IPS-20b (cell line): ENCODE data around the gene ALMS1.
"Not testable (repeated sequence)": the region's sequence is repeated elsewhere in the genome, so short reads cannot be mapped to it uniquely, and the experiment has no call there.

Experiments
- H3K27ac ChIP-seq: one replicate; pipeline ENCODE4 v1.5.1; 2013; ENCODE audit warnings: low read length
- H3K27me3 ChIP-seq: 2 replicates; pipeline ENCODE4 v1.6.1; 2013; ENCODE audit warnings: mild to moderate bottlenecking, low read length, inconsistent platforms; ENCODE audit not compliant: insufficient read depth
- H3K36me3 ChIP-seq: 2 replicates; pipeline ENCODE4 v1.6.1; 2013; ENCODE audit warnings: low read depth, mild to moderate bottlenecking, inconsistent platforms, low read length, moderate library complexity; ENCODE audit not compliant: insufficient read depth
- H3K4me1 ChIP-seq: 2 replicates; pipeline ENCODE4 v1.6.1; 2013; ENCODE audit warnings: mild to moderate bottlenecking, control low read depth, inconsistent platforms, low read length, moderate library complexity; ENCODE audit not compliant: insufficient read depth
- H3K4me3 ChIP-seq: 2 replicates; pipeline ENCODE4 v1.5.1; 2013; ENCODE audit warnings: mild to moderate bottlenecking, low read length, inconsistent platforms
- H3K9ac ChIP-seq: 2 replicates; pipeline ENCODE4 v1.6.1; 2013; ENCODE audit warnings: low read depth, mild to moderate bottlenecking, inconsistent platforms, low read length, moderate library complexity
- H3K9me3 ChIP-seq: 2 replicates; pipeline ENCODE4 v1.6.1; 2013; ENCODE audit warnings: mild to moderate bottlenecking, low read depth, low read length, inconsistent platforms; ENCODE audit not compliant: insufficient read depth

Gene ALMS1

GRCh38 chr2:73630662-73631266, 245.1 kb downstream of the ALMS1 start:
- H3K4me1 ChIP-seq, H3K36me3 ChIP-seq, H3K9me3 ChIP-seq, H3K9ac ChIP-seq, H3K27ac ChIP-seq, H3K27me3 ChIP-seq, H3K4me3 ChIP-seq: not testable (repeated sequence)

DNA sequence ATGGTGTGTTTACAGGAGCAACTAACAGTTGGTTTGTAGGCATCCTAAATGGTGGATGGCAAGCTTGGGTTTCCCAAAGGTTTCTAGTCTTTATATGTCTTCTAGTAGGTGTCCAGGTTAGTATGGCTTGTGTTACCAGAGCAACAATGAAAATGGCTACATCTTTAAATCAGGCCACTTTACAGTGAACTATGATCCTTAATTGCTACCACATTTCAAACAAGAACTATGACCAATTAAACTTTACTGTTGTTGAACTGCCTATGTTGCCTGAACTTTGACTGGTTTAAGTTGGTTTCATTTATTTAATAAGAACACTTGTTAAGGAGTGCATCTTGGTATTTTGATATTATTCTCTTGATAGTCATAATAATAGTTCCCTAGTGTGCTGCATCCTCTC, 251.3 kb downstream of the ALMS1 start:
- not testable (repeated sequence) for H3K36me3 ChIP-seq, H3K4me3 ChIP-seq, H3K27me3 ChIP-seq, H3K27ac ChIP-seq, H3K9ac ChIP-seq, H3K4me1 ChIP-seq
- peaks cover 22% of the 10 kb centered on the region for H3K9me3 ChIP-seq

DNA sequence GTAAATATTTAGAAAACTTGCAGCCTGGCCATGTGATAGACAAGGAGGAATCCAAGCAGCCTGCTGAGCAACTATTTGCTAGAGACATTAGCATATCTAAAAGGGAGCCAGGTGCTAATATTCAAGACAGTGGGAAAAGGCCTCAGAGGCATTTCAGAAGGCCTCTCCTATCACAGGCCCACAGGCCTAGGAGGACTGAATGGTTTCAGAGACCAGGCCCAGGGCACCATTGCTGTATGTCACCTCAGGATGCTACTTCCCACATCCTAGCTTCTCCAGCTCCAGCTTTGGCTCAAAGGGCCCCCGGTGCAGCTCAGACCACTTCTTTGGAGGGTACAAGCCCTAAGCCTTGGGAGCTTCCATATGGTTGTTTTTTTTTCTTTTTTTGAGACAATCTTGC, 252.8 kb downstream of the ALMS1 start:
- Histone ChIP-seq H3K27me3 (no peaks in the 10 kb centered on the region; the same call in 1 of the 2 replicates), H3K9ac (no peak overlapping the region), H3K4me3 (no peak overlapping the region), H3K9me3 (peaks cover 22% of the 10 kb centered on the region), H3K27ac (no peak overlapping the region), H3K4me1 (no peaks in the 10 kb centered on the region), H3K36me3 (no peaks in the 10 kb centered on the region)

DNA sequence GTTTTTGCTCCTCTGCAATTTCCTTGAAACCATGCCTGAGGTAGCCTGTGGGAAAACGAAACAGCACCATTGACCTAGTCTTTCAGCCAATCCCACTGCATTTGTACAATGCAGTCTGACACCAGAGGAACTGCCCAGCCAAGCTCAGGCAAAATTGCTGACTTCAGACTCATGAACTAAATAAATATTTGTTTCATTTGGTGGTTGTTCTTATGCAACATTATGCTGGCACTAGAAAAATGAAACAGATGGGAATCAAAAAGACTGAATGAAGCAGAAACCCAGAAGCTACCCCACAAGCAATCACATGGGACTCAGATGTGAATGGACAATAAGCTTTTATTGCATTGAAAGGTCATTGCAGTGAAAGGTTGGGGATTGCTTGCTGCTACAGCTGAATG, 254.9 kb downstream of the ALMS1 start:
- H3K9me3 ChIP-seq, result peaks cover 22% of the 10 kb centered on the region
- no peaks in the 10 kb centered on the region for H3K36me3 ChIP-seq
- no peaks in the 10 kb centered on the region for H3K4me1 ChIP-seq
- peaks cover 5% of the 10 kb centered on the region; the same call in 1 of the 2 replicates for H3K27me3 ChIP-seq
- H3K9ac ChIP-seq, result no peak overlapping the region
- no peak overlapping the region for H3K4me3 ChIP-seq
- no peak overlapping the region for H3K27ac ChIP-seq

DNA sequence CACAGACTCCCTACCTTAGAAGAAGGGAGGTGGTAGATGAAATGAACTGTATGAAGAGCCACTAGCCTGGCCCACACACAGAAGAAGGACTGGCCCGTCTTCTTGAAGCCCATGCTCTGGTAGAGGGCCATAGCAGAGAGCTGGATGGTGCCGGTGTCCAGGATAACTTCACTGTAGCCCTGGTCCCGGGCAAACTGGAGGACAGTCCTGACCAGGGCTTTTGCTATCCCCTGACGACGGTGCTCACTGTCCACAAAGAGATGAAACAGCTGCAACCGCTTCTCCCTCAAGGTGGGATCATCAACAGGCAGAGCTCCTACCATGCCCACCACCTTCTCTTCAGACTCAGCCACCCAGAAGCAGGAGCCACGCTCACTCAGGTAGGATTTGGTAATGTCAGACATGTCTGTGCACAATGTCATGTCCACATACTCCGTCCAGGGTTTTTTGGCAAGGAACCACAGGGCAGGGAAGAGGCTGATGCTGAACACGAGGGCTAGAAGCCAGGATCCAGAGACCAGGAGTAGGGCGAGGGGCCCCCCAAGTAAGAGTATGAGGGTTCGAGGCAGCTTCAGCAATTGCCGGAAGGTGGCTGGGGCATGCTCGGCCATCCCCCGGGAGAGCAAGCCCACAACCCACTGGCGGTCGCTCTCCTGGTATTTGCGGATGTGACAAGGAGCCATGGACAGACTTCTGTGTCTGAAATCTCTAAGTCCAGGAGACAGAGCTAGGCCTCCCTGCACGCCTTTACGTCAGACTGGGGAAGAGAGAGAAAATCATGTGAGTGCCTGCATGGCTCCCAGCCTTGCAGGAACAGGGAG, 255.5 kb downstream of the ALMS1 start:
- H3K27me3 ChIP-seq, result peaks cover 5% of the 10 kb centered on the region; the same call in 1 of the 2 replicates
- H3K27ac ChIP-seq, result no peak overlapping the region
- no peaks in the 10 kb centered on the region for H3K36me3 ChIP-seq
- H3K9ac ChIP-seq, result no peak overlapping the region
- peaks cover 22% of the 10 kb centered on the region for H3K9me3 ChIP-seq
- H3K4me1 ChIP-seq, result no peaks in the 10 kb centered on the region
- no peak overlapping the region for H3K4me3 ChIP-seq

DNA sequence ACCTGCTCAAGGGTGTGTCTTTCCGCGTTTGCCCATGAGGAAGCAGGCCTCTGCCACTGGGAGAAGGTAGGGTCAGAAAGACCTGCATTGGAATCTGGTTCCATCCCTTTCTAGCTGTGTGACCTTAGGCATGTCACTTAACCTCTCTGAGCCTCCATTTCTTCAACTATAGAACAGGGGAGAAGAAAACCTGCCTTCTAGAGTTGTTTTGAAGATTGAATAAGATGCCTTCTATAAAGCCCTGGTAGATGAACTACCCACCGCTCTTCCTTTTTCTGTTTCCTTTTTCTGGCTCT, 256.1 kb downstream of the ALMS1 start:
- no peak overlapping the region for H3K27ac ChIP-seq
- no peaks in the 10 kb centered on the region for H3K36me3 ChIP-seq
- no peak overlapping the region for H3K4me3 ChIP-seq
- peaks cover 5% of the 10 kb centered on the region; the same call in 1 of the 2 replicates for H3K27me3 ChIP-seq
- peaks cover 22% of the 10 kb centered on the region for H3K9me3 ChIP-seq
- no peak overlapping the region for H3K9ac ChIP-seq
- H3K4me1 ChIP-seq, result no peaks in the 10 kb centered on the region

- Histone ChIP-seq H3K36me3 (no peaks in the 10 kb centered on the region), H3K9ac (no peak within 1 kb of the TSS), H3K27me3 (peaks cover 5% of the 10 kb centered on the region; the same call in 1 of the 2 replicates), H3K4me1 (no peaks in the 10 kb centered on the region), H3K27ac (no peak within 1 kb of the TSS), H3K9me3 (peaks cover 22% of the 10 kb centered on the region), H3K4me3 (no peak within 1 kb of the TSS)
Observed at GRCh38 chr2:73642338-73643018, 256.8 kb downstream of the ALMS1 start, which contains the start of gene NAT8. NAT8 (minus strand) TSS chr2:73642422; CDS start chr2:73641628, 794 bp downstream.

DNA sequence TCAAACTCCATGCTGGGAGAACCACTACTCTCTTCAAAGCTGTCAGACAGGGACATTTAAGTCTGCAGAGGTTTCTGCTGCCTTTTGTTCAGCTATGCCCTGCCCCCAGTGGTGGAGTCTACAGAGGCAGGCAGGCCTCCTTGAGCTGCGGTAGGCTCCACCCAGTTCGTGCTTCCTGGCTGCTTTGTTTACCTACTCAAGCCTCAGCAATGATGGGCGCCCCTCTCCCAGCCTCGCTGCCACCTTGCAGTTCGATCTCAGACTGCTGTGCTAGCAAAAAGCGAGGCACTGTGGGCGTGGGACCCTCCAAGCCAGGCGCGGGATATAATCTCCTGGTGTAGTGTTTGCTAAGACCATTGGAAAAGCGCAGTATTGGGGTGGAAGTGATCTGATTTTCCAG, 262.1 kb downstream of the ALMS1 start:
- H3K27me3 ChIP-seq, H3K36me3 ChIP-seq, H3K27ac ChIP-seq, H3K9ac ChIP-seq, H3K4me1 ChIP-seq, H3K4me3 ChIP-seq: not testable (repeated sequence)
- H3K9me3 ChIP-seq, result peaks cover 12% of the 10 kb centered on the region; the same call in 1 of the 2 replicates

DNA sequence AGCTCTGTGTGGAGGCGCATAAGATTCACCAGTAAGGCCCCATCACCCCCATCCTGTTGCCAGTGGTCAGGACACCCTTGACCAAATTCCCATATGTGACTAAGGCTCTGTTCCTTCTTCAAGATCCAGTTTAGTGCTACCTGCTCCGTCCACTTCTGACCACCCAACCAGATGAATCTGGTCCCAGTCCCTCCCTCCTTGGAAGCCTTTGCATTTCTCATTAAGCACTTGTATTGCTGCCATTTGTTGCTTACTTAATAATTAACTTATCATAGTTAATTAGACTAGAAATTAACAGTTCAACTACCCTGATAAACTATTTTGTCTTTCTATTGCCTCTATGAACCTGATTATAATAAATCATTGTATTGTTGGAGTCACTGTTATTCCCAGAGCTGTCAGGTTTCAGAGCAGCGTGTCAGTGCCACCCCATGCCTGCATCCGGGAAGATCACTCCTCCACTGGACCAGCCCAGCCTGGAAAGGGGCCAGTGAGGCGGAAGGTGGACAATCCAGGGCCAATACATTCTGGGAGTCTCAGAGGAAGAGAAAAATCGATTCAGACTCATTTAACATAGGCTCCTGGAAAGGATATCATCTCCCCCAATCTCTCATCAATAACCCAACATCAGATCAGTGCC, 266.1 kb downstream of the ALMS1 start:
- H3K27me3 ChIP-seq, result 0 out of 2 replicates have a peak, but pooled peaks cover 5% of the 10 kb centered on the region
- no peak overlapping the region for H3K9ac ChIP-seq
- H3K4me3 ChIP-seq, result no peak overlapping the region
- no peak overlapping the region for H3K27ac ChIP-seq
- H3K4me1 ChIP-seq, result no peaks in the 10 kb centered on the region
- H3K9me3 ChIP-seq, result peaks cover 12% of the 10 kb centered on the region; the same call in 1 of the 2 replicates
- no peaks in the 10 kb centered on the region for H3K36me3 ChIP-seq

DNA sequence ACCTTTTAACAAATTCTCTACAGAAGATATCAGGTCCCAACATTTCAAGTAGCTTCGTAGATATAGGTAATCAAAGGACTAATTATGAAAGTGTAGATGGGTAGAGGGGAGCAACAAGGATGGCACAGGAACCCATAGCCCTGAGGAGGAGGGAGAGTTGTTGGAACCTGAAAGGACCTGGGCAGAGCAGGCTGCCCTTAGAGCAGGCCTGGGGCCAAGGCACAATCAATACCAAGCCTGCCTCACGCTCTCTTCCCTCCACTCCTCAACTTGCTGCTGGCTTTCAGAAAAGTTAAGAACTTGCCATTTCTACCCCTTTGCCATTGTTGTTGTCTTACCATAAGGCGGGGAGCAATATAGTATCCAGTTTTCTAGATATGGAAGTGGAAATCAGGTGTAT, 266.7 kb downstream of the ALMS1 start:
- Histone ChIP-seq H3K9me3 (peaks cover 12% of the 10 kb centered on the region; the same call in 1 of the 2 replicates), H3K4me3 (no peak overlapping the region), H3K4me1 (no peaks in the 10 kb centered on the region), H3K27me3 (0 out of 2 replicates have a peak, but pooled peaks cover 5% of the 10 kb centered on the region), H3K36me3 (no peaks in the 10 kb centered on the region), H3K9ac (no peak overlapping the region), H3K27ac (no peak overlapping the region)

DNA sequence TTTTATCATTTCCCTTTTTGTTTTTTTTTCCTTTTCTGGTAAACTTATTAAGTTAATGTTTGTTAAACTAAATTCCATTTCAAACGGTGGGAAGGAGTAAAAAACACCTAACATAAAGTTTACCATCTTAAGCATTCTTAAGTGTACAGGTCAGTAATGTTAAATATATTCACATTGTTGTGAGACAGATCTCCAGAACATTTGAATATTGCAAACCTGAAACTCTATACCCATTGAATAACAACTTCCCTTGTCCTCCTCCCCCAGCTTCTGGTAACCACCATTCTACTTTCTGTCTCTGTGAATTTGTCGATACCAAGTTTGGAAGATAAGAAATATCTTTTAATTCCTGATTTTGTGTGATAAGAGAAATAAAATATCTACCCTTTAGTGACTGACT, 268.5 kb downstream of the ALMS1 start:
- no peak overlapping the region for H3K27ac ChIP-seq
- H3K27me3 ChIP-seq, result 0 out of 2 replicates have a peak, but pooled peaks cover 5% of the 10 kb centered on the region
- no peak overlapping the region for H3K4me3 ChIP-seq
- no peaks in the 10 kb centered on the region for H3K4me1 ChIP-seq
- H3K36me3 ChIP-seq, result no peaks in the 10 kb centered on the region
- H3K9me3 ChIP-seq, result no peaks in the 10 kb centered on the region; the same call in 1 of the 2 replicates
- H3K9ac ChIP-seq, result no peak overlapping the region
